IMR-90 (cell line): ENCODE data around the gene NUBPL. TPM values are rescaled to one million over a fixed set of nuclear protein-coding genes. Genes with fewer than 3 reads are reported as not detected.
"Not testable (repeated sequence)": the region's sequence is repeated elsewhere in the genome, so short reads cannot be mapped to it uniquely, and the experiment has no call there.

Source experiments
- ATAC-seq: fragments of 200-7000 bp; cut with Tn5 transposase; 2 replicates; pipeline ENCODE4 v1.9.1; 2020; ENCODE audit warnings: low read depth, mild to moderate bottlenecking, moderate library complexity
- BruUV-seq: library from RNA; stranded (reverse); fragments of 400-500 nt; replicated peaks from 2 replicates; lab custom pipeline; 2021; lab: Mats Ljungman, UMichigan
- CTCF ChIA-PET: fragments of 300-600 bp; formaldehyde crosslinking; extraction: SDS; loops from one replicate; lab custom pipeline; 2021; ENCODE audit warnings: antibody characterized with exemption; lab: Yijun Ruan, JAX
- POLR2A ChIA-PET: fragments of 300-600 bp; sonication (Branson Sonifier 250); formaldehyde crosslinking; loops from one replicate; lab custom pipeline; 2022; ENCODE audit warnings: antibody characterized with exemption; ENCODE audit not compliant: unreplicated experiment; lab: Charles Lee
- DNase-seq: peaks from one replicate; pipeline ENCODE4 v3.0.0; 2013
- H2AFZ ChIP-seq: replicated peaks from 2 replicates; pipeline ENCODE3; 2013; ENCODE audit warnings: low read length, mild to moderate bottlenecking; ENCODE audit not compliant: poor library complexity
- H2AK5ac ChIP-seq: 2 replicates; pipeline ENCODE4 v1.6.1; 2013; ENCODE audit warnings: low read depth, low read length, inconsistent platforms
- H2AK9ac ChIP-seq: replicated peaks from 2 replicates; pipeline ENCODE3; 2013; ENCODE audit warnings: mild to moderate bottlenecking, low read depth, low read length, moderate library complexity; ENCODE audit not compliant: poor library complexity
- H2BK120ac ChIP-seq: 2 replicates; pipeline ENCODE4 v1.6.1; 2013; ENCODE audit warnings: low read depth, low read length, inconsistent platforms
- H2BK15ac ChIP-seq: 3 replicates; pipeline ENCODE4 v1.6.1; 2013; ENCODE audit warnings: low read depth, low read length, inconsistent platforms
- H2BK20ac ChIP-seq: 2 replicates; pipeline ENCODE4 v1.6.1; 2013; ENCODE audit warnings: low read depth, mild to moderate bottlenecking, inconsistent platforms, low read length, moderate library complexity
- H2BK5ac ChIP-seq: 2 replicates; pipeline ENCODE4 v1.6.1; 2013; ENCODE audit warnings: mild to moderate bottlenecking, low read depth, low read length, inconsistent platforms; ENCODE audit not compliant: poor library complexity, severe bottlenecking
- H3K14ac ChIP-seq: replicated peaks from 2 replicates; pipeline ENCODE4 v1.6.1; 2013; ENCODE audit warnings: low read depth, low read length, inconsistent platforms
- H3K18ac ChIP-seq: 2 replicates; pipeline ENCODE4 v1.6.1; 2013; ENCODE audit warnings: low read depth, low read length, control low read depth
- H3K23ac ChIP-seq: 2 replicates; pipeline ENCODE4 v1.6.1; 2013; ENCODE audit warnings: low read depth, low read length, inconsistent platforms
- H3K27ac ChIP-seq: 2 replicates; pipeline ENCODE4 v1.5.1; 2013; ENCODE audit warnings: mild to moderate bottlenecking, control low read depth, low read length; ENCODE audit not compliant: insufficient read depth
- H3K27me3 ChIP-seq: 2 replicates; pipeline ENCODE4 v1.6.1; 2013; ENCODE audit warnings: low read length; ENCODE audit not compliant: control insufficient read depth, insufficient read depth
- H3K36me3 ChIP-seq: 2 replicates; pipeline ENCODE4 v1.6.1; 2013; ENCODE audit warnings: low read length, mixed read lengths; ENCODE audit not compliant: control insufficient read depth, insufficient read depth
- H3K4ac ChIP-seq: 2 replicates; pipeline ENCODE4 v1.6.1; 2013; ENCODE audit warnings: low read depth, low read length, inconsistent platforms
- H3K4me1 ChIP-seq: 2 replicates; pipeline ENCODE4 v1.6.1; 2013; ENCODE audit warnings: low read length, mixed read lengths; ENCODE audit not compliant: control insufficient read depth, insufficient read depth
- H3K4me2 ChIP-seq: 2 replicates; pipeline ENCODE4 v1.6.1; 2013; ENCODE audit warnings: low read depth, mild to moderate bottlenecking, control low read depth, low read length, moderate library complexity
- H3K4me3 ChIP-seq: 2 replicates; pipeline ENCODE4 v1.5.1; 2013; ENCODE audit warnings: low read depth, mild to moderate bottlenecking, control low read depth, low read length, moderate library complexity; ENCODE audit not compliant: insufficient read depth
- H3K56ac ChIP-seq: 2 replicates; pipeline ENCODE4 v1.6.1; 2013; ENCODE audit warnings: low read length, inconsistent platforms; ENCODE audit not compliant: insufficient read depth; ENCODE audit errors: extremely low read depth
- H3K79me1 ChIP-seq, 2 experiments: 2 replicates each; pipeline ENCODE4 v1.6.1; 2013; ENCODE audit warnings: low read length in 2 of 2, inconsistent platforms in 1 of 2, low read depth in 1 of 2
- H3K9ac ChIP-seq: 2 replicates; pipeline ENCODE4 v1.6.1; 2013; ENCODE audit warnings: low read depth, low read length, control low read depth
- H3K9me1 ChIP-seq: 2 replicates; pipeline ENCODE4 v1.6.1; 2013; ENCODE audit warnings: low read length, inconsistent platforms; ENCODE audit not compliant: insufficient read depth
- H3K9me3 ChIP-seq: 2 replicates; pipeline ENCODE4 v1.6.1; 2013; ENCODE audit warnings: low read length; ENCODE audit not compliant: control insufficient read depth, insufficient read depth
- H4K20me1 ChIP-seq: 2 replicates; pipeline ENCODE4 v1.6.1; 2013; ENCODE audit warnings: low read length, inconsistent platforms; ENCODE audit not compliant: insufficient read depth
- H4K5ac ChIP-seq: 2 replicates; pipeline ENCODE4 v1.6.1; 2013; ENCODE audit warnings: mild to moderate bottlenecking, low read depth, low read length, control low read depth
- H4K8ac ChIP-seq, 2 experiments: 2 replicates each; pipeline ENCODE4 v1.6.1; 2013; ENCODE audit warnings: low read depth in 2 of 2, low read length in 2 of 2, control low read depth in 1 of 2, inconsistent platforms in 1 of 2
- H4K91ac ChIP-seq: 2 replicates; pipeline ENCODE4 v1.6.1; 2013; ENCODE audit warnings: low read depth, low read length, inconsistent platforms; ENCODE audit not compliant: insufficient read depth
- MAZ ChIP-seq: IDR thresholded peaks from 2 replicates; pipeline ENCODE4 v1.6.1; 2012; ENCODE audit warnings: low read depth, mild to moderate bottlenecking, low read length, improper control_type of control experiment, moderate library complexity, borderline replicate concordance
- SMC3 ChIP-seq: fragments of 150-350 bp; IDR thresholded peaks from 2 replicates; pipeline ENCODE4 v1.6.1; 2016; ENCODE audit warnings: low read depth, mild to moderate bottlenecking, antibody characterized with exemption, low read length, moderate library complexity
- WGBS, 2 experiments: methylation state at CpG; one replicate each; pipeline versions ENCODE4 v1.1.5 to v1.1.7; 2013; ENCODE audit warnings: missing lambda C conversion rate in 2 of 2; ENCODE audit not compliant: insufficient read length in 1 of 2; ENCODE audit errors: extremely low coverage in 2 of 2; 5-methylcytosine and 5-hydroxymethylcytosine counted together
- dilution Hi-C: fragments of 300-500 bp; cut with HindIII; formaldehyde crosslinking; loops from one replicate; pipeline ENCODE4 v1.14.3; 2018; ENCODE audit warnings: low sequenced_read_pairs; ENCODE audit not compliant: unreplicated experiment
- in situ Hi-C: fragments of 300-500 bp; cut with MboI; formaldehyde crosslinking; loops from 3 replicates; pipeline ENCODE4 v1.14.3; 2019; ENCODE audit warnings: low sequenced_read_pairs, inconsistent platforms, mixed read lengths
- intact Hi-C: fragments of 100-400 bp; cut with micrococcal nuclease; formaldehyde crosslinking; loops from 2 replicates; pipeline ENCODE4 v1.10.0; 2022
- polyA plus RNA-seq, 3 experiments: library from polyadenylated mRNA; depleted of rRNA; stranded (reverse); fragments of >200 nt; gene quantifications; 2 replicates each; pipeline ENCODE4 v1.2.3, GENCODE V29; 2012; ENCODE audit warnings: low replicate concordance in 1 of 3
- total RNA-seq: library from RNA; depleted of rRNA; stranded (reverse); fragments of >200 nt; gene quantifications from 2 replicates; pipeline ENCODE4 v1.2.3, GENCODE V29; 2012
- TF ChIP-seq, protein P1 (sequence below): conservative IDR thresholded peaks from 2 replicates; pipeline ENCODE4 v1.5.1; 2012; ENCODE audit warnings: mild to moderate bottlenecking, low read depth, low read length, improper control_type of control experiment
- TF ChIP-seq, protein P2 (sequence below): fragments of 150-350 bp; IDR thresholded peaks from 2 replicates; pipeline ENCODE4 v1.6.1; 2016; ENCODE audit warnings: low read depth, mild to moderate bottlenecking, low read length, moderate library complexity, borderline replicate concordance

The NUBPL gene
- total and polyA plus RNA-seq, 2 of the 4 experiments (the other 2 are of a cell fraction): 5.4 to 11.5 TPM

DNA sequence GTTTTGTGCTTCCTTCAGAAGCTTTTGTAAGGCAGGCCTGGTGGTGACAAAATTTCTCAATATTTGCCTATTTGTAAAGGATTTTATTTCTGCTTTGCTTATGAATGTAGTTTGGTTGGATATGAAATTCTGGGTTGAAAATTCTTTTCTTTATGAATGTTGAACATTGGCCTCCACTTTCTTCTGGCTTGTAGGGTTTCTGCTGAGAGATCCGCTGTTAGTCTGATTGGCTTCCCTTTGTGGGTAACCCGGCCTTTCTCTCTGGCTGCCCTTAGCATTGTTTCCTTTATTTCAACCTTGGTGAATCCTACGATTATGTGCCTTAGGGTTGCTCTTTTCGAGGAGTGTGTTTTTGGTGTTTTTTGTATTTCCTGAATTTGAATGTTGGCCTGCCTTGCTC, 58.2 kb downstream of the NUBPL start:
- no peak overlapping the region for H3K4me3 ChIP-seq

DNA sequence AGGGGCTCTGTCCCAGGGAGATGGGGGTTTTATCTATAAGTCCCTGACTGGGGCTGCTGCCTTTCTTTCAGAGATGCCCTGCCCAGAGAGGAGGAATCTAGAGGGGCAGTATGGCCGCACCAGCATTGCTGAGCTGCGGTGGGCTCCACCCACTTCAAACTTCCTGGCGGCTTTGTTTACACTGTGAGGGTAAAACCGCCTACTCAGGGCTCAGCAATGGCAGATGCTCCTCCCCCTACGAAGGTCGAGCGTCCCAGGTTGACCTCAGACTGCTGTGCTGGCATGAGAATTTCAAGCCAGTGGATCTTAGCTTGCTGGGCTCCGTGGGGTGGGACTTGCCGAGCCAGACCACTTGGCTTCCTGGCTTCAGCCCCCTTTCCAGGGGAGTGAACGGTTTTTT, 59.7 kb downstream of the NUBPL start:
- H3K18ac ChIP-seq, H4K5ac ChIP-seq, ATAC-seq, in situ Hi-C loops, POLR2A ChIA-PET, H3K27ac ChIP-seq, H3K79me1 ChIP-seq, intact Hi-C loops, H3K14ac ChIP-seq, CTCF ChIA-PET, H3K4me2 ChIP-seq, H2AK5ac ChIP-seq, H3K36me3 ChIP-seq, H4K8ac ChIP-seq, H3K23ac ChIP-seq, BruUV-seq, H3K4me3 ChIP-seq, H4K20me1 ChIP-seq, H3K9ac ChIP-seq, H3K4ac ChIP-seq, H2AFZ ChIP-seq, H2BK15ac ChIP-seq, H3K9me1 ChIP-seq, H2AK9ac ChIP-seq, dilution Hi-C loops, H3K4me1 ChIP-seq, H4K91ac ChIP-seq, H3K9me3 ChIP-seq, H2BK120ac ChIP-seq, DNase-seq, H3K56ac ChIP-seq, H2BK20ac ChIP-seq, H2BK5ac ChIP-seq, H3K27me3 ChIP-seq: not testable (repeated sequence)
- WGBS, 2 experiments: 92% methylated on average over 5 of the region's 10 CpGs; no CpG with 5 or more reads in 1 of the 2 experiments

More for the DNA sequence above, 58.2 kb downstream of the NUBPL start:
- no peak overlapping the region for H3K27ac ChIP-seq
- H3K18ac ChIP-seq: no peak overlapping the region
- CTCF ChIA-PET: no interaction called here
- TF ChIP-seq SMC3 (no peak), MAZ (no peak)
- TF ChIP-seq, protein P1, sequence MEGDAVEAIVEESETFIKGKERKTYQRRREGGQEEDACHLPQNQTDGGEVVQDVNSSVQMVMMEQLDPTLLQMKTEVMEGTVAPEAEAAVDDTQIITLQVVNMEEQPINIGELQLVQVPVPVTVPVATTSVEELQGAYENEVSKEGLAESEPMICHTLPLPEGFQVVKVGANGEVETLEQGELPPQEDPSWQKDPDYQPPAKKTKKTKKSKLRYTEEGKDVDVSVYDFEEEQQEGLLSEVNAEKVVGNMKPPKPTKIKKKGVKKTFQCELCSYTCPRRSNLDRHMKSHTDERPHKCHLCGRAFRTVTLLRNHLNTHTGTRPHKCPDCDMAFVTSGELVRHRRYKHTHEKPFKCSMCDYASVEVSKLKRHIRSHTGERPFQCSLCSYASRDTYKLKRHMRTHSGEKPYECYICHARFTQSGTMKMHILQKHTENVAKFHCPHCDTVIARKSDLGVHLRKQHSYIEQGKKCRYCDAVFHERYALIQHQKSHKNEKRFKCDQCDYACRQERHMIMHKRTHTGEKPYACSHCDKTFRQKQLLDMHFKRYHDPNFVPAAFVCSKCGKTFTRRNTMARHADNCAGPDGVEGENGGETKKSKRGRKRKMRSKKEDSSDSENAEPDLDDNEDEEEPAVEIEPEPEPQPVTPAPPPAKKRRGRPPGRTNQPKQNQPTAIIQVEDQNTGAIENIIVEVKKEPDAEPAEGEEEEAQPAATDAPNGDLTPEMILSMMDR: no peak
- TF ChIP-seq, protein P2, sequence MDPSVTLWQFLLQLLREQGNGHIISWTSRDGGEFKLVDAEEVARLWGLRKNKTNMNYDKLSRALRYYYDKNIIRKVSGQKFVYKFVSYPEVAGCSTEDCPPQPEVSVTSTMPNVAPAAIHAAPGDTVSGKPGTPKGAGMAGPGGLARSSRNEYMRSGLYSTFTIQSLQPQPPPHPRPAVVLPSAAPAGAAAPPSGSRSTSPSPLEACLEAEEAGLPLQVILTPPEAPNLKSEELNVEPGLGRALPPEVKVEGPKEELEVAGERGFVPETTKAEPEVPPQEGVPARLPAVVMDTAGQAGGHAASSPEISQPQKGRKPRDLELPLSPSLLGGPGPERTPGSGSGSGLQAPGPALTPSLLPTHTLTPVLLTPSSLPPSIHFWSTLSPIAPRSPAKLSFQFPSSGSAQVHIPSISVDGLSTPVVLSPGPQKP: no peak
- no peak overlapping the region for H3K4me2 ChIP-seq
- intact Hi-C loops (no loop called here), dilution Hi-C loops (no loop called here), in situ Hi-C loops (no loop called here)
- ATAC-seq: no peak
- H3K14ac ChIP-seq: no peak overlapping the region
- no peak overlapping the region for H2AK5ac ChIP-seq
- H4K20me1 ChIP-seq: no peaks in the 10 kb centered on the region
- no peaks in the 10 kb centered on the region for H3K79me1 ChIP-seq
- no peak overlapping the region for H4K8ac ChIP-seq
- no CpG with 5 or more reads among the region's 4 CpGs for WGBS, 2 experiments
- no peak overlapping the region for H2BK120ac ChIP-seq
- H3K36me3 ChIP-seq: no peaks in the 10 kb centered on the region
- no peaks in the 10 kb centered on the region for H3K9me1 ChIP-seq
- H2BK5ac ChIP-seq: no peak overlapping the region
- no peak for DNase-seq
- H3K56ac ChIP-seq: no peak overlapping the region
- H3K4ac ChIP-seq: no peak overlapping the region
- no peaks in the 10 kb centered on the region for H3K27me3 ChIP-seq
- BruUV-seq: no TSS peak
- no peak overlapping the region for H4K5ac ChIP-seq
- no peak overlapping the region for H2BK20ac ChIP-seq
- H2BK15ac ChIP-seq: no peak overlapping the region
- POLR2A ChIA-PET: no interaction called here
- H4K91ac ChIP-seq: no peak overlapping the region
- H3K23ac ChIP-seq: no peak overlapping the region
- no peaks in the 10 kb centered on the region for H3K4me1 ChIP-seq
- H2AK9ac ChIP-seq: no peak overlapping the region
- H3K9me3 ChIP-seq: peaks cover 3% of the 10 kb centered on the region
- H3K9ac ChIP-seq: no peak overlapping the region
- no peak overlapping the region for H2AFZ ChIP-seq
